Cardiac fibroblast (primary cell): Measurements from ENCODE around the gene VEGFB.

Experiments used
- DNase-seq, 2 donors: peaks; one replicate each; pipeline versions ENCODE4 v3.0.0 to v3.0.0-alpha.2; 2010; ENCODE audit warnings: low read depth in 2 of 2
- H3K4me3 ChIP-seq, 2 donors: replicated peaks in 1 of 2; 1 replicate in 1 of 2; 2 replicates in 1 of 2; pipeline ENCODE4 v1.5.1; 2011; ENCODE audit warnings: low read depth in 2 of 2, low read length in 2 of 2, mild to moderate bottlenecking in 2 of 2, moderate library complexity in 1 of 2
- CTCF ChIP-seq: IDR thresholded peaks from one replicate; pipeline ENCODE4 v1.5.1; 2011; ENCODE audit warnings: low read depth, mild to moderate bottlenecking, low read length, inconsistent platforms

VEGFB gene

DNA sequence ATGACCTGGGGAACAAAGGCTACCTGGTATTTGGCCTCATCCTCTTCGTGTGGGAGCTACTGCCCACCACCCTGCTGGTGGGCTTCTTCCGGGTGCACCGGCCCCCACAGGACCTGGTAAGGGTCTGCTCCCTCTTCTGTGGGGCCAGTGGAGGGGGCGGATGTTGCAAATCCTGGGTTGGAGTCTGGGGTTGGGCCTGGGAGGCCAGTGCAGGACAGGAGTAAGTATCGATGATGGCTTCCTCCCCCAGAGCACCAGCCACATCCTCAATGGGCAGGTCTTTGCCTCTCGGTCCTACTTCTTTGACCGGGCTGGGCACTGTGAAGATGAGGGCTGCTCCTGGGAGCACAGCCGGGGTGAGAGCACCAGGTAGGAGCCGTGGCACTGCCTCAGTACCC, 54.0 kb downstream of the VEGFB start:
- DNase-seq = no peak

More for the DNA sequence above, 54.0 kb downstream of the VEGFB start:
- no peak for TF ChIP-seq CTCF
- no peak overlapping the region for H3K4me3 ChIP-seq
